Activated CD8-positive, alpha-beta memory T cell treated with anti-CD3 and anti-CD28 coated beads for 48 hours (primary cell): ENCODE results near the gene RNF207.

Experiments used
- DNase-seq, 3 experiments: peaks; one replicate each; pipeline ENCODE4 v3.0.0-alpha.2; 2020; ENCODE audit warnings: low read depth in 2 of 3, low spot score in 2 of 3

Gene RNF207

GRCh38 chr1:6174621-6175410, 31.1 kb upstream of the RNF207 start:
- DNase-seq, result no peak

GRCh38 chr1:6175411-6175828, 30.5 kb upstream of the RNF207 start:
- DNase-seq, result no peak

GRCh38 chr1:6176779-6177178, 29.1 kb upstream of the RNF207 start:
- no peak for DNase-seq

DNA sequence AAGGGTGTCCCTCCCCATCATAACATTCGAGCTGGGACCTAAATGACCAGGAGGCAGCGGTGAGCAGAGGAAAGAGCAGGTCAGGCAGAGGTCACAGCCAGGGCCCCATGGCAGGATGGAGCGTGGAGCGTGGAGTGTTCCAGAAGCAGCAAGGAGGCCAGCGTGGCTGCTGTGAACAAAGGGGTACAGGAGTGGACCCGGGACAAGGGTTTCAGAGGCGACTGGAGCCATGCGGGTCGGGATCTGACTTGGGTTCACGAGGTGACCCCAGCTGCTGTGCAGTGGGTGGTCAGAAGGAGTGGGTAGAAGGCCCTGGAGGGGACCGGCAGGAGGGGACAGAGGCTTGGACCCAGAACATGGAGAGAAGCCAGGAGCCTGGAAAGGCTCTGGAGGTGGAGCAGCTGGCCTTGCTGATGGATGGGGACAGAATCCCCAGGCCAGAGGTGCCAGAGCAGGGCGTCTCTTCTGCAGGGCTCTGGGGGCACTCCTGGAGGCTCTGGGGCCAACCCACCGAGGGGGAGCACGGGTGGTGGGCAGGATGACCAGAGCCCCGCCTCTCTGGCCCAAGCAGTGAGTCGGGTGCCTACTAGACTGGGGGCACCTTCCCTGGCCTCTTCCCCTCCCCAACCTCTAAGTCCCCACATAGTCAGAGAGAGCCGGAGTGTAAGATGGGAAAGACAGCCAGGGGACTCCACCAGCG, 28.1 kb upstream of the RNF207 start:
- no peak for DNase-seq

- DNase-seq, result no peak
Measured at GRCh38 chr1:6178751-6179563, 27.0 kb upstream of the RNF207 start.

DNA sequence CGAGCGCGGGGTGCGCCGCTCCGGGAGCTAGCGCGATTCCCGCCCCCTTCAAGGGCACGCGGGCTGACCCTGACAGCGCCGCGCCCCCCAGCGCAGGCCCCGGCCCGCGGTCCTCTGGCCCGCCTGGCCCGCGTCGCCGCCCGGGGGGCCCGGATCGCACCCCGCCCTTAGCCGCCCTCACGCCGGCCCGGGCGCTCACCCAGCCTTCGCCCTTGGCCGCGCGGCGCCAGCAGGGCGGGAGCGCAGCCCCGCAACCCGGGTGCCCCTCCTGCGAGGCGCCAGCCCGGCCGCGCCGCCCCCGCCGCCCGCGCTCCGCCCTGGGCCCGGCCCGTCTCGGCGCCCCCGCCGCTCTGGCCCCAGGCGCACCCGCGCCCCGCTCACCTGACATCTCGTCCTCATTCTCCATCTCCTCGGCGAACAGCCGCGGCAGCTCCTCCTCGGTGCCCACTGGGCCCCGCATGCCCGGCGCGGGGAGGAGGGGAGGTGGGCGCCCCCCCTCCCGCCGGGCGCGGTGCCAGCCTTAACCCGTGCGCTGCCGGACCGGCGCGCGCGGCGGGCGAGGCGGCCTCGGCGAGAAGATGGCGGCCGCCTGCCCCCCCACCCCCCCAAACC, 26.2 kb upstream of the RNF207 start:
- no peak for DNase-seq

GRCh38 chr1:6180268-6180706, 25.6 kb upstream of the RNF207 start, which contains the start of gene CHD5:
CHD5 (minus strand) TSS chr1:6180321; CDS start chr1:6180023, 298 bp downstream.
- DNase-seq, result no peak

DNA sequence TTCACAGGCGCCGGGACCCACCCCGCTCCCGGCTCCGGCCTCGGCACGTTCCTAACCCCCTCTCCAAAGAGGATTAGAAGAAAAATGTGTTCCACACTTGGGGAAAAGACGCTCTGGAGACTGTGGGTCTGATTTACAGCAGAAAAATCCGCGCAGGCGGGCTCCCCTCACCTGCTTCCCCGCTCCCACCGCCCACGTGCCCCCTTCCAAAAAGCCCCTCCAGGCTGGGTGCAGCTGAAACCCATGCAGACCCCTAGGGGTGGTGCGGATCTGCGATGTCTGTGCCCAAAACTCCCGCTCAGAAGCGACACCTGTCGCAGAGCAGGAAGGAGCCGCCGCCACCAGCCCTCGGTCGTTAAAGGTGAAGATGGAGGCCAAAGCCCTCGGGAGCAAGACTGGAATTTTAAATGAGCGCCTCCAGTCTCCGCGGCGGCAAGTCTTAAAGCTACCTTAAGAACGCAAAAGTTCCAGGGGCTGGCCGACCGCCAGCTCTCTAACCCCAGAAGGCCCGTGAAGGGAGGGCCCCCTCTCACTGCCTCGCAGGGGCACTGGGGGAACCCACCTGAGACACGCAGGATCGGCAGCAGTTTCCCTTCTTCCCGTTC, 25.1 kb upstream of the RNF207 start:
- DNase-seq, result no peak

DNA sequence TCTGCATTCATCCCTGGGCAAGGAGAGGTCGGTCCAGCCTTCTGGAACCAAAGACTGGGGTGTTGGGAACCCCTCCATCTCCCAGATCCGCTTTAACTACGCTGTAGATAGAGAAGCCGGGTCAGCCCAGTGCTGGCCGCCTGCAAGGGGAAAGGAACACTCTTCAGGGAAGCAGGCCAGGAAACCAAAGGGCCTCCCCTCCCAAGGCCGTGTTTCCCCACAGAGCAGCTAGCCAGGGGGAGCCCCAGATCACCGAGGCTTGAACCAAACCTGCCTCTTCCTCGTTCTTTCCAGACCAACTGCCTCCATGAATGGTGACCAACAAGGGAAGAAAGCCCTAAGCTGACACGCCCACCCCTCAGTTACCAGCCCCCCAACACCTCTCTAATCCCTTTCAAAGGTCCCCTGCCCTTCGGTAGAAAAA, 24.6 kb upstream of the RNF207 start:
- no peak for DNase-seq

- no peak for DNase-seq
Measured at GRCh38 chr1:6183520-6183989, 22.4 kb upstream of the RNF207 start.

DNA sequence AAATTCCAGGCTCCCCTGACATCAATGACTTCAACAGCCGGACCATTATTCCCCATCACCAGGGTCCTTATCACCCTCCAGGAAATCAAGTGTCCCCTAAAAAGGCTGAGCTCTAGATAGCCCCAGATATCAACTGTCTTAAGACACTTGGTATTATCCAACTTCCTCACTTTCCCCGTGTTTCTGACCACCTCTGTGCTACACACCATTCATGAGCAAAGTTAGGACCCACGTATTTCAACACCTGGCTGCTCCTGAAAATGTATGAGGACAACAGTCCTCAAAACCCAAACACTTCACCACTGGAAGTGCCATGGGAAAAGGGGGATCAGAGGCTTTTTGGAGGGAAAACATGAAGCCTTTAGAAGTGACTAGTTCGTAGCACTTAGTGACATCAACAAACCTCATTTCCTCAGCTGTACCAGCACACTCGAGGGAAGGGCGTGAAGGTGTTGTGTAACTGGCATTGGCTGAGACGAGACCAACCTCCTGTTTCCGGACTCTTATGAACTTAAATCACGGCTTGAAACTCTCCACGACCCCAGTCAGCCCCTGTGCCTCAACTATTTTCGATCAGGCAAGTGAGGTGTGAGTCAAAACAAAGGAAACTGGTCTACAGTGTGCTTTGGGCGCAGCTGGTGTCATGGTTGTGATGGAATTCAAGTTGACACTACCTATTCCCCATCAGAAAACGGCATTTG, 21.7 kb upstream of the RNF207 start:
- no peak for DNase-seq

- no peak for DNase-seq
Measured at GRCh38 chr1:6185151-6185550, 20.8 kb upstream of the RNF207 start.

DNA sequence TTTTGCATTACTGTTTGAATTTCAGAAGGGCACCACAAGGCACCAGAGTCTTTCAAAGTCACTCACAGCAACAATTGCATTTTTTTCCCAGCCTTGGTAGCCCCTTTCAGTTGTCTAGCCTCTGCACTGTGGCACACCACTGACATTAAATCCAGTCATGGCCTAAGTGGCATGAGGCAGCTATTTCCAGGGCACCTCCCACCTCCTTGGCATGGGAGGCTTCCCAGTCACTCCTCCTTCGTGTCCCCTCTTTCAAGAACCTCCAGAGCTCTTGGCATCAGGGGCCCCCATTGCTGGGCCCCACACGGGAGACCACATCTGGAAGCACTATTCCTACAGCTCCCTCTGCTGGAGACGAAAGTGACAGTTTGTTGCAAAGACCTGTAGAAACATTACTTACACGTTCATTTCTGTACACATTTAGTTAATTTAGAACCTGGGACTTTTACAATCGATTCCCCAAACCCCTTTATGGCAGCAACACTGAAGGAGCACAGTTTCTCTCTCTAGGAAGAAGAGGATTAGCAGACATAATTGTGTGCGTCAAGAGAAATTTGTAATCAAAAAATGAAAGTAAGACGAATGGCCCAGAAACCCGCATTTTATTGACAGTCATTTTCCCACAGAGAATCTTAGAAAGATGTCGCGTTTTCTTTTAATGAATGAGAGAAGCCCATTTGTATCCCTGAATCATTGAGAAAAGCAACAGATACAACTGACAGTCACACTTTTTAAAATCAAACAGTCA, 20.1 kb upstream of the RNF207 start:
- DNase-seq, result no peak

GRCh38 chr1:6188466-6188865, 17.5 kb upstream of the RNF207 start:
- DNase-seq, result no peak

DNA sequence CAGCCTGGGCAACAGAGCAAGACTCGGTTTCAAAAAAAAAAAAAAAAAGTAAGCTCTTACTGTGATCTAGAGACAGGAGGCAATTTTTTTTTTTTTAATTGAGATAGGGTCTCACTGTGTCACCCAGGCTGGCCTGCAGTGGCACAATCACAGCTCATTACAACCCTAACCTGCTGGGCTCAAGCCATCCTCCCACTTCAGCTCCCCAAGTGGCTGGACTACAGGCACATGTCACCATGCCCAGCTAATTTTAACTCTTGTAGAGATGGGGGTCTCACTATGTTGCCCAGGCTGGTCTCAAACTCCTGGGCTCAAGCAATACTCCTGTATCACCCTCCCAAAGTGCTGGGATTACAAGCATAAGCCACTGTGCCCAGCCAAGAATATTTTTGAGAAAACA, 14.0 kb upstream of the RNF207 start:
- no peak for DNase-seq

- DNase-seq, result no peak
Measured at GRCh38 chr1:6197746-6198427, 8.0 kb upstream of the RNF207 start.

DNA sequence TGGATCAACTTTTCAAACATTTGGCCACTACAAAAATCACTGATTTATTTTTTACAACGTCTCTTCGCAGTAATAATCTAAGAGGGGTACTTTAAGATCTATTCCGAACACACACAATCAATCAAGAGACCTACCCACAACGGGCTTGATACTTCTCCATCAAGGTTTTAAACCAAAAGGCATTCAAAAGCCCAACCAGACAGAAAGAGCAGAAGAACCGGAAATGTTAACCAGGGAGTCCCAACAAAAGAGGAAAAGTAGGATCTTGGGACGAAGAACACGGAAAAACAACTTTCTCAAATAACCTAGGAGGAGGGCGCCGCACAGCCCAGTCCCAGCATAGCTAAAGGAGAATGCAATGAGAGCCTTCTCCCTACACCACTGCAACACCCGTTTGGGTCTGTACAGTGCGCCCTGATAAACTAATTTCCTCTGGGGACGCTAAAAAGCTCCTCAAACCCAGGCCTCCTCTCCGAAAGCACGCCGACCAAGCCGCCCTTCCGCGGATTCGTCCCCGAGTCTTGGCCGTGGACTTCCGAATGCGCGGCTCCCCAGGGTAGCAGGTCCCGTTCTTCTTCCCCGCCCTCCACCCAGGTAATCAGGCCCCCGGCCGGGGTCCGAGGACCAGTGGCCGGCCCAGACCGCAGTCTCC, 7.1 kb upstream of the RNF207 start:
- DNase-seq, result no peak
